ENCODE results near the gene CCM2L.

- TF ChIP-seq CTCF (IDR thresholded peaks at IDR 0.05) (no peak), EZH2 (IDR thresholded peaks at IDR 0.05; ENCODE audit: borderline replicate concordance, insufficient read depth, low read depth, low read length, poor library complexity, severe bottlenecking) (no peak)
These were observed 33.2 kb upstream of the CCM2L start for GRCh38 chr20:31977080-31977479.
